ENCODE data around the gene NRXN3. TPM values are rescaled to one million over a fixed set of nuclear protein-coding genes. Genes with fewer than 3 reads are reported as not detected.

Gene NRXN3
- total and polyA plus RNA-seq, 2 donors (not counting 1 experiment from before 2014, with no cell fraction given), result not detected

DNA sequence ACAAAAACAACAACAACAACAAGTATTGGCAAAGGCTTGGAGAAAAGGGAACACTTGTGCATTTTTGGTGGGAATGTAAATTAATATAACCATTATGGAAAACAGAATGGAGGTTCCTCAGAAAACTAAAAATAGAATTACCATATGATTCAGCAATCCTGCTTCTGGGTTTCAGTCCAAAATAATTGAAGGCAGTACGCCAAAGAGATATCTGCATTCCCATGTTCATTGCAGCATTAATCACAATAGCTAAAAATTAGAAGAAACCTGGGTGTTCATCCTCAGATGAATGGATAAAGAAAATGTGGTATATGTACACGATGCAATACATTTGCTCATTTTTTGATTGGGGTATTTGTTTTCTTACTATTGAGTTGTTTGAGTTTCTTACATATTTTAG is 813.0 kb downstream of the NRXN3 start:
- Mint-ChIP-seq H3K4me3 (no peak overlapping the region), H3K4me1 (no peaks in the 10 kb centered on the region), H3K27me3 (peaks cover 5% of the 10 kb centered on the region), H3K27ac (no peak overlapping the region), H3K9me3 (ENCODE audit: insufficient read depth) (no peaks in the 10 kb centered on the region)
- ATAC-seq (ENCODE audit: low read depth) (no peak), DNase-seq (no peak)
- intact Hi-C loops (cut with micrococcal nuclease), result no loop called here
- no peak overlapping the region for H3K27ac ChIP-seq (ENCODE audit: low read length in 2 of 2)
- TF ChIP-seq EZH2 (IDR thresholded peaks at IDR 0.05; ENCODE audit: borderline replicate concordance, insufficient read depth, low read depth, low read length, poor library complexity, severe bottlenecking), result no peak
- TF ChIP-seq, protein P1, sequence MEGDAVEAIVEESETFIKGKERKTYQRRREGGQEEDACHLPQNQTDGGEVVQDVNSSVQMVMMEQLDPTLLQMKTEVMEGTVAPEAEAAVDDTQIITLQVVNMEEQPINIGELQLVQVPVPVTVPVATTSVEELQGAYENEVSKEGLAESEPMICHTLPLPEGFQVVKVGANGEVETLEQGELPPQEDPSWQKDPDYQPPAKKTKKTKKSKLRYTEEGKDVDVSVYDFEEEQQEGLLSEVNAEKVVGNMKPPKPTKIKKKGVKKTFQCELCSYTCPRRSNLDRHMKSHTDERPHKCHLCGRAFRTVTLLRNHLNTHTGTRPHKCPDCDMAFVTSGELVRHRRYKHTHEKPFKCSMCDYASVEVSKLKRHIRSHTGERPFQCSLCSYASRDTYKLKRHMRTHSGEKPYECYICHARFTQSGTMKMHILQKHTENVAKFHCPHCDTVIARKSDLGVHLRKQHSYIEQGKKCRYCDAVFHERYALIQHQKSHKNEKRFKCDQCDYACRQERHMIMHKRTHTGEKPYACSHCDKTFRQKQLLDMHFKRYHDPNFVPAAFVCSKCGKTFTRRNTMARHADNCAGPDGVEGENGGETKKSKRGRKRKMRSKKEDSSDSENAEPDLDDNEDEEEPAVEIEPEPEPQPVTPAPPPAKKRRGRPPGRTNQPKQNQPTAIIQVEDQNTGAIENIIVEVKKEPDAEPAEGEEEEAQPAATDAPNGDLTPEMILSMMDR (IDR thresholded peaks at IDR 0.05), result no peak
- no peak overlapping the region for H3K4me2 ChIP-seq (replicated peaks; ENCODE audit: low read depth, low read length, poor library complexity, severe bottlenecking)
- ChIA-PET POLR2A (no interaction called here), CTCF (no interaction called here)
- no CpG with 5 or more reads among the region's 2 CpGs for WGBS (ENCODE audit: insufficient coverage)
- H3K4me3 ChIP-seq (ENCODE audit: control extremely low read depth in 1 of 5, extremely low read depth in 1 of 5, insufficient read depth in 1 of 5, low read depth in 2 of 5, low read length in 4 of 5), result no peak overlapping the region
- H3K79me2 ChIP-seq (ENCODE audit: control insufficient read depth, insufficient read depth, low read length), result no peaks in the 10 kb centered on the region
- H3K9me3 ChIP-seq (ENCODE audit: control extremely low read depth in 1 of 3, control insufficient read depth in 2 of 3, insufficient read depth in 1 of 3, low read length in 2 of 3), result no peaks in the 10 kb centered on the region
- H4K20me1 ChIP-seq (ENCODE audit: control insufficient read depth, insufficient read depth, low read length, poor library complexity, severe bottlenecking), result no peaks in the 10 kb centered on the region
- H2AFZ ChIP-seq (ENCODE audit: insufficient read depth, low read depth, low read length, poor library complexity, severe bottlenecking), result no peak overlapping the region
- H3K27me3 ChIP-seq (replicated peaks in 1 of 4; ENCODE audit: control extremely low read depth in 1 of 4, control insufficient read depth in 3 of 4, insufficient read depth in 4 of 4, low read length in 3 of 4), result no peaks in the 10 kb centered on the region
- no peak overlapping the region for H3K9ac ChIP-seq (ENCODE audit: low read length)
- no peaks in the 10 kb centered on the region for H3K36me3 ChIP-seq (replicated peaks in 1 of 2; ENCODE audit: control extremely low read depth in 1 of 2, control insufficient read depth in 1 of 2, extremely low read depth in 1 of 2, insufficient read depth in 2 of 2, low read length in 1 of 2)
- no peaks in the 10 kb centered on the region for H3K4me1 ChIP-seq (ENCODE audit: control insufficient read depth in 2 of 2, insufficient read depth in 2 of 2, low read length in 2 of 2)

DNA sequence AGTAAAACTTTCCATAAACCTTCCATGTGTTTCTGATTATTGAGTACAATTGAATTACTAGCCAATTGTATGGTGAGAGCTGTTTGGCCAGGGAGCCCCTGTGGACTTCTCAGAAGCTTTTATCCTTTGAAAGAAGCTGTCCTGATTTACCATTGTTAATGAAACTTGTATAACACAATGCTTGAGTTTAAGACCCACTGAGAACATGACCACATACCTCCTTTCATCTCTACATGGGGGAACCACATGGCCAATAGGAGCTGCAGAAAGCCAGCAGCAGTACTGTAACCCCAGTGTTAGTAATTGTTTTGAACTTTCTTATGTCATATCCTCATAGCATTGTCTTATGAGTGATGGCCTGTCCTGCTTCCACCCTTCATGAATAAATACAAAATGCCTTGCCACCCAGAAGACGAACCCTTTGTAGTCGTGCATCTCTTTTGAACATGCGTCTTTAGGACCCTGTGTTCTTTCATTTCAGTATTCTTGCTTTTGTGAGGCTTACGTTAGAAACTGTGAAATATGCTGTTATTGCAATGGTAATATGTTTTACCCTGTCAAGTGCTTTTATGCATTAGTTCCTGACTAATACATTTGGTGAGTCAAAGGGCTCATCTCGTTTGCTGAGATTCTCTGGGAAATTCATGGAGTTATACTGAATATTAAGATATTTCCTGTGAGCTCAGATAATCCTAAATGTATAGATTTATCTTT is 815.7 kb downstream of the NRXN3 start:
- Mint-ChIP-seq H3K27ac (no peak overlapping the region), H3K4me3 (no peak overlapping the region), H3K9me3 (ENCODE audit: insufficient read depth) (no peaks in the 10 kb centered on the region), H3K27me3 (peaks cover 3% of the 10 kb centered on the region), H3K4me1 (no peaks in the 10 kb centered on the region)
- H3K79me2 ChIP-seq (ENCODE audit: control insufficient read depth, insufficient read depth, low read length), result no peaks in the 10 kb centered on the region
- POLR2A ChIA-PET, result no interaction called here
- TF ChIP-seq EZH2 (IDR thresholded peaks at IDR 0.05; ENCODE audit: borderline replicate concordance, insufficient read depth, low read depth, low read length, poor library complexity, severe bottlenecking), result no peak
- TF ChIP-seq, protein P1 (IDR thresholded peaks at IDR 0.05), result no peak
- H2AFZ ChIP-seq (ENCODE audit: insufficient read depth, low read depth, low read length, poor library complexity, severe bottlenecking), result no peak overlapping the region
- intact Hi-C loops (cut with micrococcal nuclease), result no loop called here
- H3K36me3 ChIP-seq (replicated peaks in 1 of 2; ENCODE audit: control extremely low read depth in 1 of 2, control insufficient read depth in 1 of 2, extremely low read depth in 1 of 2, insufficient read depth in 2 of 2, low read length in 1 of 2), result no peaks in the 10 kb centered on the region
- CTCF ChIA-PET, result interaction anchor here (0.6 to 1.6 kb wide), 2 partner anchors 13 to 25 kb away, joined by 3 to 4 read pairs; no protein-coding TSS in a partner anchor
- DNase-seq (no peak), ATAC-seq (ENCODE audit: low read depth) (no peak)
- no peak overlapping the region for H3K27ac ChIP-seq (ENCODE audit: low read length in 2 of 2)
- no peak overlapping the region for H3K9ac ChIP-seq (ENCODE audit: low read length)
- WGBS (ENCODE audit: insufficient coverage), result 100% methylated on average over 1 of the region's 5 CpGs
- no peak overlapping the region for H3K4me3 ChIP-seq (ENCODE audit: control extremely low read depth in 1 of 5, extremely low read depth in 1 of 5, insufficient read depth in 1 of 5, low read depth in 2 of 5, low read length in 4 of 5)
- H4K20me1 ChIP-seq (ENCODE audit: control insufficient read depth, insufficient read depth, low read length, poor library complexity, severe bottlenecking), result no peaks in the 10 kb centered on the region
- H3K4me1 ChIP-seq (ENCODE audit: control insufficient read depth in 2 of 2, insufficient read depth in 2 of 2, low read length in 2 of 2), result no peaks in the 10 kb centered on the region
- no peaks in the 10 kb centered on the region for H3K27me3 ChIP-seq (replicated peaks in 1 of 4; ENCODE audit: control extremely low read depth in 1 of 4, control insufficient read depth in 3 of 4, insufficient read depth in 4 of 4, low read length in 3 of 4)
- H3K4me2 ChIP-seq (replicated peaks; ENCODE audit: low read depth, low read length, poor library complexity, severe bottlenecking), result no peak overlapping the region
- no peaks in the 10 kb centered on the region for H3K9me3 ChIP-seq (ENCODE audit: control extremely low read depth in 1 of 3, control insufficient read depth in 2 of 3, insufficient read depth in 1 of 3, low read length in 2 of 3)
